IPS-NIHi7 (cell line): Measurements from ENCODE around the gene HIRIP3.
"Not testable (repeated sequence)": the region's sequence is repeated elsewhere in the genome, so short reads cannot be mapped to it uniquely, and the experiment has no call there.

Experiments
- DNase-seq: peaks from one replicate; pipeline ENCODE4 v3.0.0; 2012; ENCODE audit warnings: mixed read lengths; ENCODE audit errors: extremely low spot score

HIRIP3 gene

DNA sequence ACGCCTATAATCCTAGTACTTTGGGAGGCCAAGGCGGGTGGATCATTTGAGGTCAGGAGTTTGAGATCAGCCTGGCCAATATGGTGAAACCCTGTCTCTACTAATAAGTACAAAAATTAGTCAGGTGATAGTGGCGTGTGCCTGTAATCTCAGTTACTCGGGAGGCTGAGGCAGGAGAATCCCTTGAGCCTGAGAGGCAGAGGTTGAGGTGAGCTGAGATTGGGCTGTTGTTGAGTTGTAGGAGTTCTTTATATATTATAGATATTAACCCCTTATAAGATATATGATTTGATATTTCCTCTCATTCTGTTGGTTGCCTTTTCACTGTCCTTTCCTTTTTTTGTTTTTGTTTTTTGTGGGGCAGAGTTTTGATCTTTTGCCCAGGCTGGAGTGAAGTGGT, 35.6 kb downstream of the HIRIP3 start:
- DNase-seq: not testable (repeated sequence)

DNA sequence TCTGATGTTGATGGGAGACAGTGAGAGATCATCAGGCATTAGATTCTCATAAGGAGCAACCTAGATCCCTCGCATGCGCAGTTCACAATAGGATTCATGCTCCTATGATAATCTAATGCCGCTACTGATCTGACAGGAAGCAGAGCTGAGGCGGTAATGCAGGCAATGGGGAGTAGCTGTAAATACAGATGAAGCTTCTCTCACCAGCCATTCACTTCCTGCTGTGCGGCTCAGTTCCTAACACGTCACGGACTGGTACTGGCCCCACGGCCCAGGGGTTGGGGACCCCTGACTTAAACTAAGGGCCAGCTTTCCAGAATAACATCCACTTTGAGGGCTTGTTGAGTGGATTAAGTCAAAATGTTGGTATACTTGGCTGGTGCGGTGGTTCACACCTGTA, 36.1 kb downstream of the HIRIP3 start:
- no peak for DNase-seq

DNA sequence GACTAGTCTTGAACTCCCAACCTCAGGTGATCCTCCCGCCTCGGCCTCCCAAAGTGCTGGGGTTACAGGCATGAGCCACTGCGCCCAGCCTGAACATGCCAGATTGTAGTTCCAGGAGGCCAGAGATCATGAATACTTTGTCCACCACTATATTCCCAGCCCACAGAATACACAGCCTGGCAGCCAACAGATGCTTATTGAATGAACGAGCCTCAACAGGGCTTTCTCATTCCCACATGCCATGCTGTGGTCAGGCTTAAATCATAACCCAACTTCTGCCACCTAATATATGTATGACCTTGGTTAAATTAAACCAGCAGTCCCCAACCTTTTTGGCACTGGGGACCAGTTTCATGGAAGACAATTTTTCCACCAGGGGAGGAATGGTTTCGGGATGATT, 36.7 kb downstream of the HIRIP3 start:
- DNase-seq: no peak

DNA sequence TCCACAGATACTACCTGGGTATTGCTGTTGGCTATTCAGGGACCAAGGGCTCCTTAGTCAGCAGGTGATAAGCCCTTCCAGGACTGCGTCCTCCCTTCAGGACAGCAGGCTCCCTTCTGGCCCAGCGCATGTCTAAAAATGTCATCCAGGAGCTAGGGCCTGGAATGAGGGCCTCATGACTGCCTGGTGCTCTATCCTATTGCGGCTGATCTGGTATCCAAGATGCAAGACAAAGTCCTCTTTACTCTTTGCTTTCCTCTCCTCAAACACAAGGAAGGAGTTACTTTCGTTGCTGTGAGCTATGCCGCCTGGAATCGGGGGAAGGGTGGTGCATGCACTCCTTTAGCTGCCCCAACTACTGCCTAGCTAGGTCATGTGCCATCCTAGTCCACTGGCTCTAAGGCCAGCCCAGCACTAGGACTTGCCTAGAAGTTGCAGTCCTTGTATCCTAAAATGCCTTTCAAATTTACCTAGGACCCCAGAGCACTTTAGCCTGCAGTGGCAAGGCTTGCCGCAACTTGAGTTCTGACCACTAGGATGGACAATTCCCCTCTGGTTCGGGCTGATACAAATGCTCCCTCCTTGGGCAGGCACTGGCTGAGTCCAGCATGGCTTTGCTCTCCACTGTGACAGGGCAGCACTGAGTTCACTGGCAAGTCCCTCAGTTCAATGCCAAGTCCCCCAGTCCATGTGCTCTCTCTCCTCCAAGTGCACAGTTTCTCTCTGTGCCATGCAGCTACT, 43.6 kb downstream of the HIRIP3 start:
- no peak for DNase-seq

DNA sequence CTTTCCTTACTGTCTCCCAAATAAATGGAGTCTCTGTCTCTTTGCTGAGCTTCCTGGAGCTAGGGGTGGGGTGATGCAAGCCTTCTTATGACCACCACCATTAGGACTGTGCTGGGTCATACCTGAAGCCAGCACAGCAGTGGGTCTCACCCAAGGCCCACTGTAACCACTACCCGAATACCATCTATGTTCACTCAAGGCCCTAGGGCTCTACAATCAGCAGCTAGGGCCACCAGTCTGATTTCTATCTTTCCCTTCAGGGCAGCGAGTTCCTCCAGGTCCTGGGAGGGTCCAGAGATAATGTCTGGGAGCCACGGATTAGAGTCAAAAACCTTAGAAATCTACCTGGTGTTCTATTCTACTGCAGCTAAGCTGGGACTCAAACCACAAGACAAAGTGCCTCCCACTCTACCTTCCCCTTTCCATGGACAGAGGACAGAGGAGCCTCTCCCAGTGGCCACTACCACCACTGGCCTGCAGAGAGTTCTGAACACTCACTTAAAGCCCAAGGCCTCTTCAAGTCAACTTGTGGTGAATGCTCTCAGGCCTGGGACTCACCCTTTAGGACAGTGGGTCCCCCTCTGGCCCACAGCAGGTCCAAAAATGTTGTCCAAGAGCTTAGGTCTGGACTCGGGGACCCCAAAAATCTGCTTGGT, 44.5 kb downstream of the HIRIP3 start:
- no peak for DNase-seq

DNA sequence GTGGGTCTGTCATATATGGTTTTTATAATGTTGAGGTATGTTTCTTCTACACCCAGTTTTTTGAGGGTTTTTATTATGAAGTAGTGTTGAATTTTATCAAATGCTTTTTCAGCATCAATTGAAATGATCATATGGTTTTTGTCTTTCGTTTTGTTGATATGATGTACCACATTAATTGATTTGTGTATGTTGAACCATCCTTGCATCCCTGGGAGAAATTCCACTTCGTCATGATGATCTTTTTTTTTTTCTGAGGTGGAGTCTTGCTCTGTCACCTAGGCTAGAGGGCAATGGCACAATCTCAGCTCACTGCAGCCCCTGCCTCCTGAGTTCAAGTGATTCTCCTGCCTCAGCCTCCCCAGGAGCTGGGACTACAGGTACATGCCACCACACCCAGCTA, 47.5 kb downstream of the HIRIP3 start:
- no peak for DNase-seq

DNA sequence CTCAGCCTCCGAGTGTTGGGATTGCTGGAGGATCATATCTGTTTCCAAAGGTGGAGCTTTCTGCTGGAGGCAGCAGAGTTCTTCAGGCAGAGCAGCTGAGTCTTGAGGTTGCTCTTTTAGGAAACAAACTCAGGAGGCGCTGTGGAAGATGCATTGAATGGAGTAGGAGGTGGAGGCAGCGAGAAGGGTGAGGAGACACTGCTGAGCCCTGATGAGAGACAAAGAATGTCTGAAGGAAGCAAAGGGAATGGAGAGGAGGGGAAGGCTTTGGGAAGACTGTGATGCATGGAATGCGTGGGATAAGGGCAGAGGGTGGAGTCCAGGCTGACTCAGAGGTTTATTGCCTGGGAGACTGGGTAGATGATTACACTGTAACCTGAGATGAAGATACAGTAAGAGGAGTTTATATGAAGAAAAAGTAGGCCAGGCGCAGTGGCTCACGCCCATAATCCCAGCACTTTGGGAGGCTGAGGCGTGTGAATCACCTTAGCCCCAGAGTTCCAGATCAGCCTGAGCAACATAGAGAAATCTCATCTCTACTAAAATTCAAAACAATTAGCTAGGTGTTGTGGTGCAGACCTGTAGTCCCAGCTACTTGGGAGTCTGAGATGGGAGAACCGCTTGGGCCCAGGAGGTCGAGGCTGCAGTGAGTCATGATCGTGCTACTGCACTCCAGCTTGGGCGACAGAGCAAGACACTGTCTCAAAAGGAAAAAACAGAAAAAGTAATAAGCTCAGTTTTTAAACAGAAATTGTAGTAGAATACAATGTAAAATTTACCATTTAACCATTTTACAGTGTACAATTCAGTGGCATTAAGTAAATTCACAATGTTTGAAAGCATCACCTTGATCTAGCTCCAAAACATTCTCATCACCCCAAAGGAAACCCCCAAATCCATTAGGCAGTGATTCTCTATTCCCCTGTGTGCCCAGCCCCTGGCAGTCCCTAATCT, 51.3 kb downstream of the HIRIP3 start:
- DNase-seq: peak; percentile 77
